NCI-H345 (cell line): Measurements from ENCODE around the gene YES1.
A peak's percentile ranks its signal among the peaks of the same experiment; 100 is the strongest.
"Not testable (repeated sequence)": the region's sequence is repeated elsewhere in the genome, so short reads cannot be mapped to it uniquely, and the experiment has no call there.

Experiments used
- DNase-seq: peaks from one replicate; lab custom pipeline; 2025; lab: John Stamatoyannopoulos, UW

YES1 gene

GRCh38 chr18:784470-785172 lies 27.4 kb downstream of the YES1 start:
- DNase-seq: no peak

DNA sequence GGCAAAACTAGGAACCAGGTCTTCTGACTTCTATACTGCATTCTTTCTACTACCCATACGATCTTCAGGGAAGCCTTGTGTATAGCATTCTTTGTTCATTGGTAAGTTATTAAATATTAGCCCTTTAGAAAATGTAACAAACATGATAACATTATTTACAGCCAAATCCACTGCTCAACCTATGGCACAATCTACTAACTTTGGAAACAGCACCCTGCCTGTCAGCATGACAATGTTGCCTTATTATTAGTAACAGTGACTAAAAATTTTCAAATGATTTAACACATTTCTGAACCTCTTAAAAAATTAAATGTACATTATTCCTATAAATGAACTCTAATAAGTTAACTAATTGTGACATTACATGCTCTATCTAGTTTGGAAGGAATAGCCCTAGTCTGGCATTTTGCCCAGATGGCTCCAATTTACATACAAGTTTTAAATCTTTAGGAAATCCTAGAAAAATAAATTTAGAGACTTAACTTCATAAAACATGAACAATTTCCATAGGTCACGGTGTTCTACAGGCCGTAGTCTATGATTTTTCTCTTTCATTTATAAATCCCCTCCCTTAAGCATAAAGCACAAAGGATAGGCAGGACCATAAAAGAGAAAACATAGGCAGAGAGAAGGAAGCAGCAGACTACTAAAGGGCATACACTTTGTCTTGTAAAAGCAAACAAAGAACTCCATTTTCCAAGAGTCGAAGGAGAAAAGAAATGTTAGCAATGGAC lies 33.7 kb downstream of the YES1 start:
- DNase-seq: no peak

DNA sequence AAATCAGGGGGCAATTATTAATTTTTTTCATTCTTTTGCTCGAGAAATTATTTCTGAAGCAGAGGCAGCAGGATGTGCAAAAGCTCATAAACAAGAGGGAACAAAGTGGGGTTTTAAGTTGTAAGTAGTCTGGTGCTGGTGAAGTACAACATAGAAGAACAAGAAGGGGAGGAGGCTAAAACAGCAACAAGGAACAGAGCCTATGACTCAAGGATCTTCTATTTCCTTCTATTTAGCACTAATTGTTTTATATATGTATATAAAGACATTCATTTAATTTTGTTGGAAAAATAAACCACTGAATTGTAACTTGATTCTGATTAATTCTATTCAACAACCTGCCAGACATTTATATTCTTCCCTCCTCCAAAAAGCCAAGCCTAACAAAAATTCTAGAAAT lies 35.0 kb downstream of the YES1 start:
- no peak for DNase-seq

GRCh38 chr18:776044-776443 lies 36.0 kb downstream of the YES1 start:
- DNase-seq: not testable (repeated sequence)

DNA sequence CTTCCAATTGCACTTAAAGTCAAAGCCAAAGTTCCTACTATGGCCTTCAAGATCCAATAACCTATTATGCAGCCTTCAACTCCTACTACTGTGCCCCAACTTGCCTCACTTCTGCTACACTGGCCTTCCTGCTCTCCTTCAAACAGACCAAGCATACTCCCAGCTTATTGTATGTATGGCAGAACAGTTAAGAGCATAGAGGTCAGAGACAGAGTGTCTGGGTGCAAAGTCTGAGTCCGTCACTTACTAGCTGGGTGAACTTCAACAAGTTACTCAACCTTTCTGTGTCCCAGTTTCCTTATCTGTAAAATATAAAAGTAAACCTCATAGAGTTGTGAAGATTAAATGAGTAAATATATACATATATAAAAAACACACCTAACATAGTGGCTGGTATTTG lies 37.2 kb downstream of the YES1 start:
- DNase-seq: no peak

- DNase-seq: no peak
These were observed 37.9 kb downstream of the YES1 start for GRCh38 chr18:773980-774624.

DNA sequence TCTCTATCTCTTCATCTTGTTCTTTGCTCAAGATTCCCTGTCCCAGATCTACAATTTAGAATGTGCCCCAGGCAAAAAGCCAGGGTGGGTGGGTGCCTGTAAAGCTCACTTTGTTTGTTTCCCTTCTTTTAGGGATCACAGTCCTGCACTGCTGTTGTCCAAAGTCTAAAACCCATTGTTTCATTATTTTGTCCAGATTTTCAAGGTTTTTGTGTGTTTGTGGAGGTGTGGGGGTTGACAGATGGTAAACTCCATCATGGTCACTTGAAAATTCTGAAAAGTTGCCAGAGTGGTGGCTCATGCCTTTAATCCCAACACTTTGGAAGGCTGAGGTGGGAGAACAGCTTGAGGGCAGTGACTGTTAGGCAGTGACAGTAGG lies 41.5 kb downstream of the YES1 start:
- no peak for DNase-seq

DNA sequence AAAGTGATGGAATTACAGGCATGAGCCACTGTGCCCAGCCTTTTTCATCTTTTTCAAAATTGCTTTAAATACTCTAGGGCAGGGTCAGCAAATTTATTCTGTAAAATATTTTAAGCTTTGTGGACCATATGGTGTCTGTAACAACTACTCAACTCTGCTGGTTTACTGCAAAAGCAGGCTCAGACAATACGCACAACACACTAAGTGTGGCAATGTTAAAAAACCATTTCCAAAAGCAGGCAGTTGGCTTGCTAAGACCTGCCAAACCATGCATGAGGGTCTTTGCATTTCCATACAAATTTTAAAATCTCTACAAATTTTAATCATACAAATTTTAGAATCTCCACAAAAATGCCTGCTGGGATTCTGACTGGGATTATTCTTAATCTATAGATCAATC lies 44.1 kb downstream of the YES1 start:
- no peak for DNase-seq

GRCh38 chr18:767084-767882 lies 44.8 kb downstream of the YES1 start:
- no peak for DNase-seq

DNA sequence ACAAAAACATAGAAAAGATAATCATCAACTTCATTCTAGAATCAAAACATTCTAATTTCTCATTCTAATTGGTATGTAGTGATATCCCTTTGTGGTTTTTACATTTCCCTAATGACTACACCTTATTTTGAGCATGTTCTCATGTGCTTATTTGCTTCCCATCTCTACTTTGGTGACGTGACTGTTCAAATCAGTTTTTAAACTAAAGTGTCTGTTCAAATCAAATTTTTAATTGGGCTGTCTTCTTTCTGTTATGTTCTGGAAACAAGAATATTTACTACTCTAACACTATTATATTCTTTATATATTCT lies 45.5 kb downstream of the YES1 start:
- DNase-seq: no peak

DNA sequence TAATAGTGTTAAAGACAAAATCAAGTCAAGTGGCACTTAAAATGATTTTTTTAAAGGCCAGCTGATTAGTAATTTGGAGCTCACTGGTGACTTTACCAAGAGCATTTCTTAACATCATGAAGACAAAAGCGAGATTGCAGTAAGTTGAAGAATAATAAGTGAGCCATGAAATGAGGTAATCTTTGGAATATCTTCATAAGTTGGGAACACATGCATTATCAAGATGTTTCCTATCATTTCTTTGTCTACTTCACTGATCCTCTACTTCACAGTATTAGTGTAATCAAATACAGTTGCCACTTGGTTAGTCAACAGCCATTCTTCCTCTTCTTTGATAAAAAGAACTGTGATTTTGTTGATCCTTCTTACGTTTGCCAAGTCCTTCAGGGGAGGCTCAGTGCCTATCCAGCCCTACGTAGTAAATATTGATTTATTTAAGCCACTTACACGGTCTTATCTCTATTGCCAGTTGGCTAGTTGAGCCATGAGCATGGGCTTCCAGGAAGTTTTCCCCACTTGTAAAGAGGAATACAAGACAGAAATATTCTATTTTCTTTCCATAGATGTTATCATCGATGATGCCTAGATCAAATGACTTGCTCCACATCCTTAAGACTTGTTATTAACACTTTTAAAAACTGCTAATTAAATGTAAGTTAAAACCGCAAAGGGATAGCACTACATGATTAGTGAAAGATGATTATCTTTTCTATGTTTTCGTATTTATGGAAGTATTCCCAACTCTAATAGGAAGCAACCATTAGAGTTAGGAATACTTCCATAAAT lies 46.1 kb downstream of the YES1 start:
- DNase-seq: no peak

- not testable (repeated sequence) for DNase-seq
These were observed 52.2 kb downstream of the YES1 start for GRCh38 chr18:759864-760263.

GRCh38 chr18:755506-755905 lies 56.5 kb downstream of the YES1 start:
- no peak for DNase-seq

GRCh38 chr18:754656-755055 lies 57.4 kb downstream of the YES1 start:
- no peak for DNase-seq

- no peak for DNase-seq
These were observed 61.6 kb downstream of the YES1 start for GRCh38 chr18:750456-750855.

DNA sequence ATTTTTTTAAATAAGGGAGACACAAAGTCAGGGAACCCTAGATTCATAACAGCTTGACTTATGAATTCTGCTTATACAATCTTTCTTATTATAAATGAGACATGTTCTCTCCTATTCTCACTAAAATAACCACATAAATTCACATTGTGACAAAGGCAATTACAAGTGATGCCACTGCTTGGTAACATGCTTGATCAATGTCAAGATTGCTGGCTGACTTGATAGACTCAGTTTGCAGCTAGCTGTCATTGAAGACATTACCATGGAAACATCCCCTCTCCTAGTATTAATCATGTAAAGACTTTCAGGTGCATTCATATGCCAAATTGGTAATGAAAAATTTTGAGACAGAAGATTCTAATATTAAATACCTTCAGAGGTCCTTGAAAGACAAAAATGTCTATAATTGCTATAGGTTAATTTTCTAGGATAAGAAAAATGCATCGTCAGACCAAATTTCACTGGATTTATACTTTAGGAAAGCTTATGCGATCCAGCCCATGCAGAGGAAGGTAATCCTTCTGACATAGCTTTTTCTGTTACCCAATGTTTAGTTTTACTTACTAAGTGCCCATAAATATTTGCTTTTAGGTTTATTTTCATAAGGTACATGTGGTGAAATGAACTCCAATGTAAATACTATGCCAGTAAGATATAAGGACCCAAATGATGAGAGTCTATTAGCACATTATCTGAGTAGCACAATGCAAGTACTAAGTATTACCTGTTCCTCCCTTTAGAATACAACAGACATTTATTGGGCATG lies 67.0 kb downstream of the YES1 start:
- DNase-seq: no peak

- DNase-seq: peak; percentile 21
These were observed 70.0 kb downstream of the YES1 start for GRCh38 chr18:741931-742512.

GRCh38 chr18:732371-732770 lies 79.7 kb downstream of the YES1 start:
- DNase-seq: no peak

DNA sequence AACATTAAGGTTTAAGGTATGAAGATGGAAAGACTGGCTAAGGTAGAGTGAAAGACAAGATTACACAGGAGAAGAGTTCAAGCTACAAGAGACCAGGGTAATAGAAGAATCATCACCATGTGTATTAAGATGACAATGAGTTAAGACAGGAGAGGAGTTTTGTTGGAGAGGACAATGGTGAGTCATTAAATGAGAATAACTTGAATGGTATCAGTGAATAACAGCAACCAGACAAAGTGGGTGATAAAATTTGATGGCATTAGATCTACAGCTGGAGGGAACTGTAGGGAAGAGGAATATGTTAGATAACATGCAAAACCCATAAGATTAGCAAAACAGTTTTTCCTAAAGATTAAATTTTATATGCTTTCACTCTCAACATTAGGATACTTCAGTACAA lies 80.9 kb downstream of the YES1 start:
- DNase-seq: no peak

GRCh38 chr18:730692-731091 lies 81.3 kb downstream of the YES1 start:
- no peak for DNase-seq

GRCh38 chr18:730120-730519 lies 81.9 kb downstream of the YES1 start:
- DNase-seq: not testable (repeated sequence)
